Right hindlimb (tissue), 1 donor: ENCODE data around the gene IQGAP1.
A peak's percentile ranks its signal among the peaks of the same experiment; 100 is the strongest.
"Not testable (repeated sequence)": the region's sequence is repeated elsewhere in the genome, so short reads cannot be mapped to it uniquely, and the experiment has no call there.

ENCODE experiments used
- DNase-seq: peaks from one replicate; pipeline ENCODE4 v3.0.0-alpha.2; 2018

IQGAP1 gene

GRCh38 chr15:90367576-90367975 is 20.5 kb upstream of the IQGAP1 start:
- DNase-seq: no peak

- DNase-seq: no peak
Observed at GRCh38 chr15:90375071-90375470, 13.0 kb upstream of the IQGAP1 start.

GRCh38 chr15:90376789-90377188 is 11.3 kb upstream of the IQGAP1 start:
- no peak for DNase-seq

- no peak for DNase-seq
Observed at GRCh38 chr15:90379263-90379662, 8.8 kb upstream of the IQGAP1 start.

- DNase-seq: no peak
Observed at GRCh38 chr15:90381515-90381914, 6.5 kb upstream of the IQGAP1 start.

- no peak for DNase-seq
Observed at GRCh38 chr15:90382320-90382719, 5.7 kb upstream of the IQGAP1 start.

GRCh38 chr15:90386221-90386620 is 1.8 kb upstream of the IQGAP1 start:
- DNase-seq: no peak

- peak; percentile 83 for DNase-seq
Observed at GRCh38 chr15:90388462-90389380, 679 bp downstream of the IQGAP1 start.

- no peak for DNase-seq
Observed at GRCh38 chr15:90389513-90389912, 1.5 kb downstream of the IQGAP1 start.

GRCh38 chr15:90393040-90393439 is 5.0 kb downstream of the IQGAP1 start:
- no peak for DNase-seq

GRCh38 chr15:90394074-90394473 is 6.0 kb downstream of the IQGAP1 start:
- no peak for DNase-seq

GRCh38 chr15:90394748-90395442 is 6.9 kb downstream of the IQGAP1 start:
- DNase-seq: no peak

GRCh38 chr15:90396321-90396720 is 8.3 kb downstream of the IQGAP1 start:
- DNase-seq: no peak

- no peak for DNase-seq
Observed at GRCh38 chr15:90400005-90400758, 12.1 kb downstream of the IQGAP1 start.

GRCh38 chr15:90400759-90401314 is 12.8 kb downstream of the IQGAP1 start:
- DNase-seq: peak; percentile 74

- DNase-seq: no peak
Observed at GRCh38 chr15:90401495-90401894, 13.5 kb downstream of the IQGAP1 start.

- DNase-seq: peak; percentile 81
Observed at GRCh38 chr15:90402223-90402622, 14.2 kb downstream of the IQGAP1 start.

GRCh38 chr15:90402767-90403166 is 14.7 kb downstream of the IQGAP1 start:
- DNase-seq: no peak

GRCh38 chr15:90405055-90405607 is 17.1 kb downstream of the IQGAP1 start:
- DNase-seq: no peak

- DNase-seq: no peak
Observed at GRCh38 chr15:90407336-90407735, 19.3 kb downstream of the IQGAP1 start.

- DNase-seq: no peak
Observed at GRCh38 chr15:90407871-90408317, 19.9 kb downstream of the IQGAP1 start.

- no peak for DNase-seq
Observed at GRCh38 chr15:90408657-90409056, 20.6 kb downstream of the IQGAP1 start.

GRCh38 chr15:90409587-90409986 is 21.5 kb downstream of the IQGAP1 start:
- DNase-seq: not testable (repeated sequence)
